Measurements from ENCODE around the gene CRIP2. TPM values are rescaled to one million over a fixed set of nuclear protein-coding genes. Genes with fewer than 3 reads are reported as not detected.

Gene CRIP2
- total and polyA plus RNA-seq, 4 donors = 4.3 to 40.0 (median 20.7) TPM

DNA sequence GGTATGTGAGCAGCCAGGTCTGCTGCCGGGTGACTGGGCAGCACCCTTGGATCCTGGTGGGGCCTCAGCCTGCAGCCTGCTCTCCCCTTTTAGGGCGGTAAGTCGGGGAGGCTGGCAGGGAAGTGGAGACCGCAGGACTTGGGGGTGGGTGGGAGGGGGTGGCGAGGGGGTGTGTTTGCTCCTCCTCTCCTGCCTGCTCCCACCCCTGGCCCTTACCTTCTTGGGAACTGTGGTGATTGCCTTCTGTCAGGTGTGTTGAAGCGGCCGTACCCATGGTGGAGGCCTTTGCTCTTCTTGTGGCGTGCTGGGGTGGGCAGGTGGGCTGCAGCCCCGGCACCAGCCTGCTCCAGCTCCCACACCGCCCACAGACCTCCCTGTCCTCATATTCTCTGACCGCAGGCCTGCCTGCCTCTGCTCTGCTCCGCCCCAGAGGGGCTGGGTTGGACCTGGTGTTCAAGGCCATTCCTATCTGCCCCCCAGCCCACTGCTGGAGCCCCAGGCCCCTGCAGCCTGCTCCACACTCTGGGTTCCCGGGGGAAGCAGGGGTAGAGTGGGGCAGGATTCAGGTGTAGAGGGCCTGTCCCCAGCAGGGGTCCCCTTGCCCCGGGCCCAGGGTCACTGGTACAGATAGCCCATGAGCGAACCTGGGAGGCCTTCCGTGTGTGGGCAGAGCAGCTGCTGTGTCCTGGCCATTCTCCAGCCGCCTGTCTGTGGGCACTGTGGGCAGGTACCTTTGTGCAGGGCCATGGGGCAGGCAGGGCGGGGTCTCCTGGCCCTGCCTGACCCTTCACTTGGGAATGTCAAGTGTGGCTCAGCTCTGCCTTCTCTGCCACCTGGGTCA is 21.6 kb downstream of the CRIP2 start:
- peak in 1 of 2 donors; percentile 70 for TF ChIP-seq HNF4A (conservative IDR thresholded peaks at IDR 0.05)
- TF ChIP-seq, protein P1, sequence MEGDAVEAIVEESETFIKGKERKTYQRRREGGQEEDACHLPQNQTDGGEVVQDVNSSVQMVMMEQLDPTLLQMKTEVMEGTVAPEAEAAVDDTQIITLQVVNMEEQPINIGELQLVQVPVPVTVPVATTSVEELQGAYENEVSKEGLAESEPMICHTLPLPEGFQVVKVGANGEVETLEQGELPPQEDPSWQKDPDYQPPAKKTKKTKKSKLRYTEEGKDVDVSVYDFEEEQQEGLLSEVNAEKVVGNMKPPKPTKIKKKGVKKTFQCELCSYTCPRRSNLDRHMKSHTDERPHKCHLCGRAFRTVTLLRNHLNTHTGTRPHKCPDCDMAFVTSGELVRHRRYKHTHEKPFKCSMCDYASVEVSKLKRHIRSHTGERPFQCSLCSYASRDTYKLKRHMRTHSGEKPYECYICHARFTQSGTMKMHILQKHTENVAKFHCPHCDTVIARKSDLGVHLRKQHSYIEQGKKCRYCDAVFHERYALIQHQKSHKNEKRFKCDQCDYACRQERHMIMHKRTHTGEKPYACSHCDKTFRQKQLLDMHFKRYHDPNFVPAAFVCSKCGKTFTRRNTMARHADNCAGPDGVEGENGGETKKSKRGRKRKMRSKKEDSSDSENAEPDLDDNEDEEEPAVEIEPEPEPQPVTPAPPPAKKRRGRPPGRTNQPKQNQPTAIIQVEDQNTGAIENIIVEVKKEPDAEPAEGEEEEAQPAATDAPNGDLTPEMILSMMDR (IDR thresholded peaks at IDR 0.05; ENCODE audit: low read depth, low read length, missing input control) = no peak
- peak in 1 of 2 donors; percentile 63 for TF ChIP-seq RXRA (IDR thresholded peaks at IDR 0.05)
- Histone ChIP-seq H3K27me3 (ENCODE audit: control insufficient read depth in 4 of 4, insufficient read depth in 4 of 4, low read length in 3 of 4) (no peaks in the 10 kb centered on the region), H3K4me3 (ENCODE audit: low read depth in 1 of 3, low read length in 3 of 3) (peak overlapping the region in 2 of 3 donors; percentile 1 to 36), H3K9me3 (ENCODE audit: control insufficient read depth in 4 of 4, low read length in 3 of 4) (no peaks in the 10 kb centered on the region), H3K36me3 (ENCODE audit: control insufficient read depth in 4 of 4, insufficient read depth in 3 of 4, low read depth in 1 of 4, low read length in 3 of 4) (no peaks in the 10 kb centered on the region), H3K9ac (ENCODE audit: low read depth in 1 of 2, low read length in 2 of 2) (peak overlapping the region in 1 of 2 donors; percentile 16), H3K27ac (ENCODE audit: low read depth in 1 of 2, low read length in 2 of 2) (peak overlapping the region; percentile 77 to 87), H3K4me1 (ENCODE audit: control insufficient read depth in 4 of 4, insufficient read depth in 4 of 4, low read length in 3 of 4) (peaks cover 16 to 76% (median 60%) of the 10 kb centered on the region in 4 donors)
- no peak for DNase-seq (ENCODE audit: low spot score)
- 39% methylated on average over 18 of the region's 18 CpGs for WGBS

DNA sequence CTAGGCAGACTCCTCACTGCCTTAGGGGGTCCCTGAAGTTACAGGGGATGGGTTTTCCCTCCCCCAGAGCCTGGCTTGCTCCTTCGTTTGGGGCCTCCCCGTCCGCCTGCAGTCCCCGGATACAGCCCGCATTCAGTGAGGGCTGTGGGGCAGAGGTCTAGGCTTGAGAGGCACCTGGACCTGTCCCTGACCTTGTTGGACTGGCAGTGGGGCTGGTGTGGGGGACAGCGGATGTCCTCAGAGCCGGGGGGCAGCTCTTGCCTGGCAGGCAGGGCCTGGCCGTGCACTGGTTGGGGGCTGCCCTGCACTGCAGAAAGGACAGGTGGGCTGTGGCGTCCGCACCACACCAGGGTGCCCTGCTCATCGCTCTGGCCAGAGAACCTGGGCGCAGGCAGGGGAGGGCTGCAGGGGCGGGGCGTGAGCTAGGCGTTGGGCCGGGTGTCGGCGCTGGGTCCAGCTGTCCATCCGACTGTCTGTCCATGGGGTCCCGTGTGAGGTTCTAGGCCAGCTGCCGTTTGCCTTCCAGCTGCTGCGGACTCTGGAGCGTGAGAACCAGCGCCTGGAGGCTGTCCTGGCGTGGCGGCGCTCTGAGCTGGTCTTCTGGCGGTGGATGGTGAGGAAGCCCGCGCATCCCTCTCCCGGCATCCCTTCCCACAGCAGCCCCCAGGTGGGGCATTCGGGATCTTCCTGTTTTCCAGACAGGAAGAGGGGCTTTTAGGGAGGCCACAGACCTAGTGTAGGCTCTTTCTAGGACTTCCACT is 22.4 kb downstream of the CRIP2 start:
- Histone ChIP-seq H3K9ac (ENCODE audit: low read depth in 1 of 2, low read length in 2 of 2) (peak overlapping the region in 1 of 2 donors; percentile 16), H3K4me1 (ENCODE audit: control insufficient read depth in 4 of 4, insufficient read depth in 4 of 4, low read length in 3 of 4) (peaks cover 12 to 69% (median 53%) of the 10 kb centered on the region in 4 donors), H3K27me3 (ENCODE audit: control insufficient read depth in 4 of 4, insufficient read depth in 4 of 4, low read length in 3 of 4) (no peaks in the 10 kb centered on the region), H3K27ac (ENCODE audit: low read depth in 1 of 2, low read length in 2 of 2) (peak overlapping the region; percentile 77 to 87), H3K36me3 (ENCODE audit: control insufficient read depth in 4 of 4, insufficient read depth in 3 of 4, low read depth in 1 of 4, low read length in 3 of 4) (no peaks in the 10 kb centered on the region), H3K9me3 (ENCODE audit: control insufficient read depth in 4 of 4, low read length in 3 of 4) (no peaks in the 10 kb centered on the region), H3K4me3 (ENCODE audit: low read depth in 1 of 3, low read length in 3 of 3) (no peak overlapping the region)
- TF ChIP-seq EGR1 (IDR thresholded peaks at IDR 0.05; ENCODE audit: low read depth in 2 of 2) (no peak), HNF4A (conservative IDR thresholded peaks at IDR 0.05) (no peak), NR2F2 (IDR thresholded peaks at IDR 0.05) (no peak), ATF3 (IDR thresholded peaks at IDR 0.05) (no peak), SP1 (IDR thresholded peaks at IDR 0.05) (no peak), RXRA (IDR thresholded peaks at IDR 0.05) (no peak), RAD21 (IDR thresholded peaks at IDR 0.05) (no peak), REST (IDR thresholded peaks at IDR 0.05) (no peak), TAF1 (conservative IDR thresholded peaks at IDR 0.05) (no peak), GABPA (IDR thresholded peaks at IDR 0.05 in 1 of 2, conservative IDR thresholded peaks at IDR 0.05 in 1 of 2) (no peak)
- TF ChIP-seq, protein P2, sequence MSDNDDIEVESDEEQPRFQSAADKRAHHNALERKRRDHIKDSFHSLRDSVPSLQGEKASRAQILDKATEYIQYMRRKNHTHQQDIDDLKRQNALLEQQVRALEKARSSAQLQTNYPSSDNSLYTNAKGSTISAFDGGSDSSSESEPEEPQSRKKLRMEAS (IDR thresholded peaks at IDR 0.05) = no peak
- TF ChIP-seq, protein P1 (IDR thresholded peaks at IDR 0.05; ENCODE audit: low read depth, low read length, missing input control) = no peak
- WGBS = 50% methylated on average over 32 of the region's 32 CpGs
- DNase-seq (ENCODE audit: low spot score) = no peak

All from liver (tissue), 9 donors.